ENCODE results near the gene SSH3. TPM values are rescaled to one million over a fixed set of nuclear protein-coding genes. Genes with fewer than 3 reads are reported as not detected.

Gene SSH3
- total and polyA plus RNA-seq, 2 donors: 23.6 to 52.7 TPM

DNA sequence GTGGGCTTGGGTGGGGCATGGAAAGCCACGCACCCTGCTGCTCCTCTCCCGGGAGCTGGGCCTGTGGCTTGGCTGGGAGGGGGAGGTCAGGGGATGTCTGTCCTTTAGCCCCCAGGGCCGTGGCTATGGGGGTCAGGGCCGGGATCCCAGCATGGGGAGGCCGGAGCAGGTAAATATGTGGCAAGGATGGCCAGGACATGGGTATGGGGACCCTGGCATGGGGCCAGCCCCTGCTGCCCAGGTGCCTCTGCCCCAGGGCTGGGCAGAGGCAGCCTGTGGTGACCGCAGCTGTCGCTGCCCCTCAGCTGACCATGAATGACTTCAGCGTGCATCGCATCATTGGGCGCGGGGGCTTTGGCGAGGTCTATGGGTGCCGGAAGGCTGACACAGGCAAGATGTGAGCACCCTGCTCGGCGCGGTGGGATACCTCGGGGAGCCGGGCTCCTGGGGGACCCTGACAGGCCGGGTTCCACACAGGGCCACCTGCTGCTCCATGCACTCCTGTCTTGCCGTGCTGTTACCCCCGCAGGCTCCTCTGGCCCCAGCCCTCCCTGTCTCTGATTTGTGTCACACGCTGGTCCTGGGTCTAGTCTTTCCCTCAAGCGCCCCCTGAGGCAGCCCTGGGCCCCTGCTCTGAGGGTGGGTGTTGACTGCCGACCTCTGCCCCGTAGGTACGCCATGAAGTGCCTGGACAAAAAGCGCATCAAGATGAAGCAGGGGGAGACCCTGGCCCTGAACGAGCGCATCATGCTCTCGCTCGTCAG is 22.4 kb upstream of the SSH3 start:
- Histone ChIP-seq H3K36me3 (ENCODE audit: insufficient read depth) (peaks cover 14% of the 10 kb centered on the region), H3K4me1 (ENCODE audit: insufficient read depth) (no peaks in the 10 kb centered on the region), H3K4me3 (ENCODE audit: low read depth, low read length) (no peak overlapping the region), H3K27ac (ENCODE audit: low read depth) (no peak overlapping the region)
- WGBS: 94% methylated on average over 31 of the region's 31 CpGs
- no peak for DNase-seq (ENCODE audit: extremely low spot score)

DNA sequence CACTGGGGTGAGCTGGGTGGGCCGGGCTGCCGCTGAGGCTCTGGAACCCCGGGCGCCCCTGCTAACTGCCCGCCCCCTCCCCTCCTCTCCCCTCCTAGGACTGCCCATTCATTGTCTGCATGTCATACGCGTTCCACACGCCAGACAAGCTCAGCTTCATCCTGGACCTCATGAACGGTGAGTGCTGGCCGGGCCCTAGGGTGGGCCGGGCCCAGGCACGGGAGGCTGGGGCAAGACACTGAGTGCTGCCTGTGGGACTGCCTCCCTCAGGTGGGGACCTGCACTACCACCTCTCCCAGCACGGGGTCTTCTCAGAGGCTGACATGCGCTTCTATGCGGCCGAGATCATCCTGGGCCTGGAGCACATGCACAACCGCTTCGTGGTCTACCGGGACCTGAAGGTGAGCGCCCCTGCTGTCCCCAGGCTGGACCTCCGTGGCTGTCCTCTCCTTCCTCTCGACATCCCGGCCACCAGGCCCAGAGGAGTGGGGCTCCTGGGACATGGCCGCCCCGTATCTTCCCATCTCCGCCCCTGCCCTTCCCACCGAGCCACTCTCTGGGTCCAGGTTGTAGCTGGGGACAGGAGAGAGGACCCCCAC is 21.7 kb upstream of the SSH3 start:
- Histone ChIP-seq H3K4me3 (ENCODE audit: low read depth, low read length) (no peak overlapping the region), H3K27ac (ENCODE audit: low read depth) (no peak overlapping the region), H3K4me1 (ENCODE audit: insufficient read depth) (no peaks in the 10 kb centered on the region), H3K36me3 (ENCODE audit: insufficient read depth) (peaks cover 14% of the 10 kb centered on the region)
- WGBS: 92% methylated on average over 27 of the region's 27 CpGs
- no peak for DNase-seq (ENCODE audit: extremely low spot score)

DNA sequence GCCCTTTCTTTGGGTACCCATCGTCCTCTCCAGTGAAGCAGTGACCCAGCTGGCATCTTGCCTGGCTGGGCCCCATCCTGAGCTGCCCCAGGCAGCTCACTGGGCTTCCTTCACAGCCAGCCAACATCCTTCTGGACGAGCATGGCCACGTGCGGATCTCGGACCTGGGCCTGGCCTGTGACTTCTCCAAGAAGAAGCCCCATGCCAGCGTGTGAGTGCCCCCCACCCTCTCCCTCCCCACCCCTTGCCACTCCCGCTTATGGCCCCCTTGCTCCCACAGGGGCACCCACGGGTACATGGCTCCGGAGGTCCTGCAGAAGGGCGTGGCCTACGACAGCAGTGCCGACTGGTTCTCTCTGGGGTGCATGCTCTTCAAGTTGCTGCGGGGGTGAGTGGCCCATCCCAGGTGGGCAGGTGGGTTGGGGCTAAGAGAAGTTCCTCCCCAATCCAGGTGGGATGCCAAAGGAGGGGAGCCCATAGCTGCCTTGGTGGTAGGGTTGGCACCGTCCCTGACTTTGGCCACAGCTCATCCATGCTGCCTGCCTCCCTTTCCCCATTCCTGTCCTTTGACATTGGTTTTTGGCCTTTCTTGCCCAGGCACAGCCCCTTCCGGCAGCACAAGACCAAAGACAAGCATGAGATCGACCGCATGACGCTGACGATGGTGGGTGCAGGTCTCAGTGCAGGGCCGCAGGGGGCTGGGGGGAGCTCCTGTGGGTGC is 21.0 kb upstream of the SSH3 start:
- 90% methylated on average over 20 of the region's 20 CpGs for WGBS
- Histone ChIP-seq H3K36me3 (ENCODE audit: insufficient read depth) (peaks cover 14% of the 10 kb centered on the region), H3K27ac (ENCODE audit: low read depth) (no peak overlapping the region), H3K4me3 (ENCODE audit: low read depth, low read length) (no peak overlapping the region), H3K4me1 (ENCODE audit: insufficient read depth) (no peaks in the 10 kb centered on the region)
- DNase-seq (ENCODE audit: extremely low spot score): no peak

DNA sequence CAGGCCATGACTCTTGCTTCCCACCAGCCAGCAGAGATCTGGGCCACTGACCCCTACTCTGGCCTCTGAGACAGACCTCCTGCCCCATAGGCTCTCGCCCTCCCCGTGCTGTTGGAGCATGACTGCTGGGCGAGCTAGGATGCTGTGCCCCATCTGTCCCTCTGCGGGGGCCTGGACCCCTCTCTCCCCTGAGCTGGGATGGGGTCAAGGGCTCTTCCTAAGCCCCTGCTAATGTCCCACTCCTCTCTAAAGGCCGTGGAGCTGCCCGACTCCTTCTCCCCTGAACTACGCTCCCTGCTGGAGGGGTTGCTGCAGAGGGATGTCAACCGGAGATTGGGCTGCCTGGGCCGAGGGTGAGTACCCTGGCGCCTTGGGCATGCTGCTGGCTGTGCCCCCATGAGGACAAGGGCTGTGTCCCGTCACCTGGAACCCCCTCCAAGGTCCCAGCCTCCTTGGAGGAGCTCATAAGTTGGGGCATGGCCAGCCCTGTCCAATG is 20.4 kb upstream of the SSH3 start:
- WGBS: 92% methylated on average over 11 of the region's 11 CpGs
- H3K27ac ChIP-seq (ENCODE audit: low read depth): no peak overlapping the region
- peaks cover 14% of the 10 kb centered on the region for H3K36me3 ChIP-seq (ENCODE audit: insufficient read depth)
- no peak overlapping the region for H3K4me3 ChIP-seq (ENCODE audit: low read depth, low read length)
- no peaks in the 10 kb centered on the region for H3K4me1 ChIP-seq (ENCODE audit: insufficient read depth)
- DNase-seq (ENCODE audit: extremely low spot score): no peak

DNA sequence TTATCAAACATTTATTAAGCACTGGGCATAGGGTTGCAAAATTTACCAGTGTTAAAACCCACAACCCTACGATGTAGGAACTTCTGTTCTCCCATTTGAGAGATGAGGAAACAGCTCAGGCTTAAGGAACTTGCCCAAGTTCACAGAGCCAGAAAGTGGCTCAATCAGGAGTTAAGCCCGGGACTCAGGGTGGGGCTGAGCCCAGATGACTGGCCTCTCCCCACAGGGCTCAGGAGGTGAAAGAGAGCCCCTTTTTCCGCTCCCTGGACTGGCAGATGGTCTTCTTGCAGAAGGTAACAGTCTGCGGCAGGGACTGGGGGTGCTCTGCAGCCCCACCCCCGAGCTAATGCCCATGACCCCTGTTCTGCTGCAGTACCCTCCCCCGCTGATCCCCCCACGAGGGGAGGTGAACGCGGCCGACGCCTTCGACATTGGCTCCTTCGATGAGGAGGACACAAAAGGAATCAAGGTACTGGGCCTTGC is 19.8 kb upstream of the SSH3 start:
- H3K27ac ChIP-seq (ENCODE audit: low read depth): no peak overlapping the region
- no peak overlapping the region for H3K4me3 ChIP-seq (ENCODE audit: low read depth, low read length)
- WGBS: 86% methylated on average over 13 of the region's 13 CpGs
- DNase-seq (ENCODE audit: extremely low spot score): no peak
- peaks cover 14% of the 10 kb centered on the region for H3K36me3 ChIP-seq (ENCODE audit: insufficient read depth)
- H3K4me1 ChIP-seq (ENCODE audit: insufficient read depth): no peaks in the 10 kb centered on the region

DNA sequence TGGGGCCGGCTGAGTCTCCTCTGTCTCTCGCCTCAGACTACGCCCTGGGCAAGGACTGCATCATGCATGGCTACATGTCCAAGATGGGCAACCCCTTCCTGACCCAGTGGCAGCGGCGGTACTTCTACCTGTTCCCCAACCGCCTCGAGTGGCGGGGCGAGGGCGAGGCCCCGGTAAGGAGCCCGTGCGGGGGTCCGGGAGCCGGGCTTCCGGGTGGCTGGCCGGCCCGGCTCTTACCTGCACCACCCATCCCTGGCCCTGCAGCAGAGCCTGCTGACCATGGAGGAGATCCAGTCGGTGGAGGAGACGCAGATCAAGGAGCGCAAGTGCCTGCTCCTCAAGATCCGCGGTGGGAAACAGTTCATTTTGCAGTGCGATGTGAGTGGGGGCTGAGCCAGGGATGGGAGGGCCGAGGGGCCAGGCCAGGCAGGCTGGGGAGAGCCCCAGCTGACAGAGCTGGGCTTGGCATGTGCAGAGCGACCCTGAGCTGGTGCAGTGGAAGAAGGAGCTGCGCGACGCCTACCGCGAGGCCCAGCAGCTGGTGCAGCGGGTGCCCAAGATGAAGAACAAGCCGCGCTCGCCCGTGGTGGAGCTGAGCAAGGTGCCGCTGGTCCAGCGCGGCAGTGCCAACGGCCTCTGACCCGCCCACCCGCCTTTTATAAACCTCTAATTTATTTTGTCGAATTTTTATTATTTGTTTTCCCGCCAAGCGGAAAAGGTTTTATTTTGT is 18.4 kb upstream of the SSH3 start:
- Histone ChIP-seq H3K27ac (ENCODE audit: low read depth) (no peak overlapping the region), H3K36me3 (ENCODE audit: insufficient read depth) (peaks cover 14% of the 10 kb centered on the region)
- 90% methylated on average over 45 of the region's 45 CpGs for WGBS

DNA sequence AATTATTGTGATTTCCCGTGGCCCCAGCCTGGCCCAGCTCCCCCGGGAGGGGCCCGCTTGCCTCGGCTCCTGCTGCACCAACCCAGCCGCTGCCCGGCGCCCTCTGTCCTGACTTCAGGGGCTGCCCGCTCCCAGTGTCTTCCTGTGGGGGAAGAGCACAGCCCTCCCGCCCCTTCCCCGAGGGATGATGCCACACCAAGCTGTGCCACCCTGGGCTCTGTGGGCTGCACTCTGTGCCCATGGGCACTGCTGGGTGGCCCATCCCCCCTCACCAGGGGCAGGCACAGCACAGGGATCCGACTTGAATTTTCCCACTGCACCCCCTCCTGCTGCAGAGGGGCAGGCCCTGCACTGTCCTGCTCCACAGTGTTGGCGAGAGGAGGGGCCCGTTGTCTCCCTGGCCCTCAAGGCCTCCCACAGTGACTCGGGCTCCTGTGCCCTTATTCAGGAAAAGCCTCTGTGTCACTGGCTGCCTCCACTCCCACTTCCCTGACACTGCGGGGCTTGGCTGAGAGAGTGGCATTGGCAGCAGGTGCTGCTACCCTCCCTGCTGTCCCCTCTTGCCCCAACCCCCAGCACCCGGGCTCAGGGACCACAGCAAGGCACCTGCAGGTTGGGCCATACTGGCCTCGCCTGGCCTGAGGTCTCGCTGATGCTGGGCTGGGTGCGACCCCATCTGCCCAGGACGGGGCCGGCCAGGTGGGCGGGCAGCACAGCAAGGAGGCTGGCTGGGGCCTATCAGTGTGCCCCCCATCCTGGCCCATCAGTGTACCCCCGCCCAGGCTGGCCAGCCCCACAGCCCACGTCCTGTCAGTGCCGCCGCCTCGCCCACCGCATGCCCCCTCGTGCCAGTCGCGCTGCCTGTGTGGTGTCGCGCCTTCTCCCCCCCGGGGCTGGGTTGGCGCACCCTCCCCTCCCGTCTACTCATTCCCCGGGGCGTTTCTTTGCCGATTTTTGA is 17.5 kb upstream of the SSH3 start:
- DNase-seq (ENCODE audit: extremely low spot score): no peak
- 89% methylated on average over 39 of the region's 39 CpGs for WGBS
- Histone ChIP-seq H3K4me1 (ENCODE audit: insufficient read depth) (no peaks in the 10 kb centered on the region), H3K36me3 (ENCODE audit: insufficient read depth) (peaks cover 14% of the 10 kb centered on the region), H3K27ac (ENCODE audit: low read depth) (no peak overlapping the region), H3K4me3 (ENCODE audit: low read depth, low read length) (no peak overlapping the region)

More for the DNA sequence above, 18.4 kb upstream of the SSH3 start:
- no peak for DNase-seq (ENCODE audit: extremely low spot score)
- Histone ChIP-seq H3K4me3 (ENCODE audit: low read depth, low read length) (no peak overlapping the region), H3K4me1 (ENCODE audit: insufficient read depth) (no peaks in the 10 kb centered on the region)

DNA sequence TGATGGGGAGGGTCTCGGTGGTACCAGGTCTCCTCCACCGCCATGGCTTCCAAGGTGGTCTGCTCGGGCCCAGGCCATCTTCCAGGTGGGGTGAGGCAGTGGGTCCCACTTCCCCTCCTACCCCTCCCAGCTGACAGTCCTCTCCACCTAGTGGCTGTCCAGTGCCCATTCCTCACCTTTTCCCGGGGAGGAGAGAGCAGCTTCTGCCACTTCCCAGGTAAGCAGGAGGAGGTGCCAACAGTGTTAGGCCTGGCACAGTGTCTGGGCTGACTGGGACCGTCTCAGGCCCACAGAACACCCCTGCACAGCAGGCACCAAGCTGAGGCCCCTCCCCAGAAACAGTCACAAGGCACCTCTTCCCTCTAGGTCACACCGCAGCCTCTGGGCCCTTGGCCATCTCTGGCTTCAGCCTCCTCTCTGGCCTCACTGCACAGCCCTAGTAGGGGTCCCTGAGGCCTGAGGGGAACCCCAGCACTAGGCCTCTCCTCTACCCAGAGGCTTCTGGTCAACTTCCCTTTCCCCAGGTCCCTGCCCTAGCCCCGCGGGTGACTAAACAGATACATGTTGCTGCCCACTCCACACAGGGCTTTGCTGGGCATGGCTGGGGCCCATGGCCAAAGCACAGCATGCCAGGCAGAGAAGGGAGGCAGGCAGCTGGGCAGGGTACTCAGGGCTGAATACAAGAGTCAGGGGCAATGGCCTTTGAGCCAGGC is 16.6 kb upstream of the SSH3 start:
- H3K36me3 ChIP-seq (ENCODE audit: insufficient read depth): peaks cover 11% of the 10 kb centered on the region
- H3K4me3 ChIP-seq (ENCODE audit: low read depth, low read length): no peak overlapping the region
- DNase-seq (ENCODE audit: extremely low spot score): no peak
- peak overlapping the region; percentile 91 for H3K27ac ChIP-seq (ENCODE audit: low read depth)
- H3K4me1 ChIP-seq (ENCODE audit: insufficient read depth): no peaks in the 10 kb centered on the region
- 76% methylated on average over 8 of the region's 8 CpGs for WGBS

DNA sequence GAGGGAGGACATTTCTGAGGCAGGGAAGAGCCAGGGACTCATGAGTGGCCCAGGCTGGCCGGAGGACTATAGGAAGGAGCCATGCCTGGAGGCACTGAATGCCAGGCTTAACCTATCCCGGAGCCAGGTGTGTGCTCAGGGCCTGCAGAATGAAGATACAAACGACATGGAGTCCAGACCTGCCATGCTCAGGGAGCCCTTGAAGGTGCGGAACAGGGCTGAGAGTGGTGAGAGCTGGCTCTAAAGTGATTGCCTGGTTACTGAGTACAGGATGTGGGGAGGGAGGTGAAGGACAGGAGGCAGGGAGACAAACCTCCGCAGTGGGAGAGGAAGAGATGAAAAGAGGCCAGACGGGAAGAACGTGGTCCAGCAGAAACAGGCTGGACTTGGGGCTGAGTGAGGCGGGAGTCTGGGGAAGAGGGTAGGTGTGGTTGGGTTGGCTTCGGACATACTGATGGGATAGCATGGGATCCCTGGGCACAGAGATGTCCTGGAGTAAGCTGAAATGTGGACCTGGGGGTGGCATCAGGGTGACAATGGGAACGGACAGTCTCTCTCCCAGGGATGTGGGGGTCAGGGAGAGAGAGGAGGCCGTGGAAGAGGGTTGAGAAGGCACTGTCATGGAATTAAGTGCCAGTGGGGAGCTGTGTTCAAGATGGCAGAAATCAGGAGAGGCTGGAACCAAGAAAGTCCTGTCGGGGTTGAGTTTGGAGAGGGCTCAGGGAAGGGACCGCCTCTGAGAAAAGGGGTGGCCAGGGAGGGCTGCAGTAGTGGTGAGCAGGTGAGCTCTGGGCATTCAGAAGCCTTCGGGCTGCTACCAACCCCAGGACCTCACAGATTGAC is 15.8 kb upstream of the SSH3 start:
- Histone ChIP-seq H3K4me1 (ENCODE audit: insufficient read depth) (no peaks in the 10 kb centered on the region), H3K36me3 (ENCODE audit: insufficient read depth) (peaks cover 10% of the 10 kb centered on the region), H3K4me3 (ENCODE audit: low read depth, low read length) (no peak overlapping the region), H3K27ac (ENCODE audit: low read depth) (peak overlapping the region; percentile 91)
- WGBS: 68% methylated on average over 14 of the region's 14 CpGs
- DNase-seq (ENCODE audit: extremely low spot score): no peak

DNA sequence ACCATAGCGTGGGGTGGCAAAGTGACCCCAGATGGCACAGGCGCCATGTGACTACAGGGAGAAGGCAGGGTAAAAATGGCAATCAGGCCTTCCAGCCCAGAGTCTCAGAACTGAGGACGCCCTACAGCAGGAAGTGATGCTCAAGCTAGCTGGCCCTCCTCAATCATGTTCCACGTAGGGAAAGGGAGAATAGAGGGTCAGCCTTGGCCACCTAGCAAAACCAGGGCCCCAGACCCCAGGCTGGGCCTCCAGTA is 15.2 kb upstream of the SSH3 start:
- no peaks in the 10 kb centered on the region for H3K4me1 ChIP-seq (ENCODE audit: insufficient read depth)

DNA sequence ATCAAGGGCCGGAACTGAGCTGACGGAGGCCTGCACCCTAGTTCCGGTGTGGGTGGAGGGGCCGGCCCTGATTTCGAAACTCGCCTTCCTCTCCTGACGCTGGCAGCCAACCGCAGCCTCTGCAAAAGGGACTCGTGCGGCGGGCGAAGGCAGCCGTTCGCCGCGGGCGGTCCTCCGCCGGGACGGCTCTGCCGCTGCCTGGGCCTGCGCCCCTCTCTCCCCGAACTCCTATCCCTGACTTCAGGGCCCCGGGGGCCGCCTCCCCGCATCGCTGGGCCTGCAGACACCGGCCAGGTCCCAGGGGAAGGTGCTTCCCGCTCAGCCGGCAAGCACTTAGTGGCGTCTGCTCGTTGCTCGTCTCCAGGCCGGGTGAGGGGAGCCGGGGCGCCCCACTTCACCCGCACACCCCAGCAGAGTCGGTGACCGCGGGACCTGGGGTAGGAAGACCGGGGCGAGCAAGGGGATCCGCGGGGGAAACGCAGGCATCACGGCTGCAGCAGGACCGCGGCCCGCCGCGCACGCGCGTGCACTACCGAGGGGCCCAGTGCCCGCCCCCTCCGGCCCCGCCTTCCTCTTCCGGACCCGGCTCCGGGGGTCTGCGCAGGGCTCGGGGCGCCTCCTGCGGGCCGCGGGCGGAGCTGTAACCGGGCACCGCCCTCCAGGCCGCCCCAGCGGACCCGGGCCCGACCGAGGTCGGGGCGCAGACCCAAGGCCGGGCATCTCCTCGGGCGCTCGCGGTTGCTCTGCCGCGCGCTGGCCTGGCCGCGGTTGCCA is 14.7 kb upstream of the SSH3 start:
- DNase-seq (ENCODE audit: extremely low spot score): no peak
- Histone ChIP-seq H3K36me3 (ENCODE audit: insufficient read depth) (peaks cover 10% of the 10 kb centered on the region), H3K27ac (ENCODE audit: low read depth) (peak overlapping the region; percentile 91), H3K4me3 (ENCODE audit: low read depth, low read length) (peak overlapping the region; percentile 88), H3K4me1 (ENCODE audit: insufficient read depth) (no peaks in the 10 kb centered on the region)
- WGBS: under 1% methylated on average over 87 of the region's 87 CpGs

More for the DNA sequence above, 15.2 kb upstream of the SSH3 start:
- Histone ChIP-seq H3K27ac (ENCODE audit: low read depth) (peak overlapping the region; percentile 91), H3K4me3 (ENCODE audit: low read depth, low read length) (peak overlapping the region; percentile 88), H3K36me3 (ENCODE audit: insufficient read depth) (peaks cover 10% of the 10 kb centered on the region)
- DNase-seq (ENCODE audit: extremely low spot score): no peak
- WGBS: 28% methylated on average over 4 of the region's 4 CpGs
